Loucy (cell line): ENCODE results near the gene ZNF771.

Source experiments
- H2AFZ ChIP-seq: fragments of 200-600 bp; sonication (generic); 2 replicates; pipeline ENCODE4 v1.6.0; 2016; ENCODE audit warnings: antibody characterized with exemption, mild to moderate bottlenecking, low read length, moderate library complexity
- H3F3A ChIP-seq: fragments of 200-600 bp; 2 replicates; pipeline ENCODE4 v1.6.0; 2016; ENCODE audit warnings: antibody characterized with exemption, low read depth, mild to moderate bottlenecking
- H3K27me3 ChIP-seq: fragments of 200-600 bp; sonication (generic); 2 replicates; pipeline ENCODE4 v1.6.1; 2014; ENCODE audit warnings: low read length, mild to moderate bottlenecking; ENCODE audit not compliant: insufficient read depth, poor library complexity, severe bottlenecking
- H3K36me3 ChIP-seq: fragments of 200-600 bp; sonication (generic); 2 replicates; pipeline ENCODE4 v1.6.1; 2016; ENCODE audit warnings: low read length; ENCODE audit not compliant: insufficient read depth
- H3K4me1 ChIP-seq: fragments of 200-600 bp; sonication (generic); 2 replicates; pipeline ENCODE4 v1.5.1; 2014; ENCODE audit warnings: low read length, mild to moderate bottlenecking; ENCODE audit not compliant: insufficient read depth, poor library complexity, severe bottlenecking
- H3K4me2 ChIP-seq: fragments of 200-600 bp; sonication (generic); 2 replicates; pipeline ENCODE4 v1.6.0; 2014; ENCODE audit warnings: antibody characterized with exemption, low read length, low read depth, mild to moderate bottlenecking; ENCODE audit not compliant: poor library complexity, severe bottlenecking
- H3K4me3 ChIP-seq: fragments of 200-600 bp; sonication (generic); 2 replicates; pipeline ENCODE4 v1.5.1; 2014; ENCODE audit warnings: low read length, mild to moderate bottlenecking, mixed read lengths; ENCODE audit not compliant: poor library complexity, severe bottlenecking
- H3K79me2 ChIP-seq: fragments of 200-600 bp; sonication (generic); 2 replicates; pipeline ENCODE4 v1.6.1; 2014; ENCODE audit warnings: low read length; ENCODE audit not compliant: insufficient read depth
- H3K9ac ChIP-seq: fragments of 200-600 bp; sonication (generic); 2 replicates; pipeline ENCODE4 v1.6.0; 2014; ENCODE audit warnings: mild to moderate bottlenecking, low read depth, low read length, moderate library complexity; ENCODE audit not compliant: poor library complexity, severe bottlenecking
- H3K9me2 ChIP-seq: fragments of 200-600 bp; sonication (generic); replicated peaks from 2 replicates; pipeline ENCODE4 v1.6.1; 2016; ENCODE audit warnings: low read depth, low read length, mixed read lengths
- H3K9me3 ChIP-seq: fragments of 200-600 bp; sonication (generic); 2 replicates; pipeline ENCODE4 v1.6.1; 2014; ENCODE audit warnings: mild to moderate bottlenecking, antibody characterized with exemption, low read length, low read depth; ENCODE audit not compliant: insufficient read depth
- H4K20me1 ChIP-seq: fragments of 200-600 bp; sonication (generic); 2 replicates; pipeline ENCODE4 v1.6.0; 2014; ENCODE audit warnings: antibody characterized with exemption, low read length, mild to moderate bottlenecking; ENCODE audit not compliant: insufficient read depth, poor library complexity, severe bottlenecking
- CTCF ChIP-seq: fragments of 200-600 bp; sonication (generic); conservative IDR thresholded peaks from 2 replicates; pipeline ENCODE4 v1.5.1; 2014; ENCODE audit warnings: mild to moderate bottlenecking, antibody characterized with exemption, low read length
- EZH2phosphoT487 ChIP-seq: fragments of 200-600 bp; IDR thresholded peaks from 2 replicates; pipeline ENCODE4 v1.6.1; 2018; ENCODE audit warnings: antibody characterized with exemption, mild to moderate bottlenecking, moderate library complexity, borderline replicate concordance

ZNF771 gene

GRCh38 chr16:30407102-30407803, at the start of gene ZNF771:
Gene ZNF771, plus strand, starts transcription at chr16:30407606. Its CDS starts 448 bp downstream, at chr16:30408054.
- H3K36me3 ChIP-seq, result no peaks in the 10 kb centered on the region; the same call in 1 of the 2 replicates
- H4K20me1 ChIP-seq, result peaks cover 9% of the 10 kb centered on the region
- H3K79me2 ChIP-seq, result peaks cover 28% of the 10 kb centered on the region
- H2AFZ ChIP-seq, result peak within 1 kb of the TSS; percentile 89
- H3K27me3 ChIP-seq, result no peaks in the 10 kb centered on the region
- peaks cover 34% of the 10 kb centered on the region for H3K4me1 ChIP-seq
- peak within 1 kb of the TSS; percentile 73 for H3K9ac ChIP-seq
- peak within 1 kb of the TSS; percentile 84 for H3K4me3 ChIP-seq
- TF ChIP-seq EZH2phosphoT487 (no peak), CTCF (peak; percentile 21; the same call in 1 of the 2 replicates)
- no peaks in the 10 kb centered on the region for H3K9me3 ChIP-seq
- H3K9me2 ChIP-seq, result no peaks in the 10 kb centered on the region
- H3F3A ChIP-seq, result peaks cover 9% of the 10 kb centered on the region; the same call in 1 of the 2 replicates
- peak within 1 kb of the TSS; percentile 98 for H3K4me2 ChIP-seq

- H3K9ac ChIP-seq, result no peak overlapping the region
- peaks cover 76% of the 10 kb centered on the region for H3K79me2 ChIP-seq
- TF ChIP-seq EZH2phosphoT487 (no peak), CTCF (no peak)
These were observed 49.5 kb upstream of the ZNF771 start for GRCh38 chr16:30357715-30358576.

GRCh38 chr16:30358577-30358936, 48.8 kb upstream of the ZNF771 start:
- Histone ChIP-seq H3K4me3 (no peak overlapping the region), H4K20me1 (peaks cover 12% of the 10 kb centered on the region), H3K27me3 (no peaks in the 10 kb centered on the region), H3K9ac (no peak overlapping the region), H3K9me3 (no peaks in the 10 kb centered on the region), H3K4me1 (peaks cover 20% of the 10 kb centered on the region), H3K36me3 (peaks cover 37% of the 10 kb centered on the region; the same call in 1 of the 2 replicates), H2AFZ (no peak overlapping the region), H3K4me2 (no peak overlapping the region), H3K79me2 (peaks cover 76% of the 10 kb centered on the region), H3K9me2 (no peaks in the 10 kb centered on the region), H3F3A (no peaks in the 10 kb centered on the region)
- no peak for TF ChIP-seq EZH2phosphoT487
- no peak for TF ChIP-seq CTCF

More at GRCh38 chr16:30357715-30358576, 49.5 kb upstream of the ZNF771 start:
- Histone ChIP-seq H3K4me1 (peaks cover 18% of the 10 kb centered on the region), H2AFZ (no peak overlapping the region), H3K9me2 (no peaks in the 10 kb centered on the region), H3F3A (no peaks in the 10 kb centered on the region), H3K27me3 (no peaks in the 10 kb centered on the region), H3K4me2 (no peak overlapping the region), H3K9me3 (no peaks in the 10 kb centered on the region), H4K20me1 (peaks cover 12% of the 10 kb centered on the region), H3K4me3 (no peak overlapping the region), H3K36me3 (peaks cover 37% of the 10 kb centered on the region; the same call in 1 of the 2 replicates)
